ENCODE measurements around the gene ANKRD50. TPM values are rescaled to one million over a fixed set of nuclear protein-coding genes. Genes with fewer than 3 reads are reported as not detected.

The ANKRD50 gene
- total RNA-seq, 1 experiment from 2014 or later, result 17.2 TPM

DNA sequence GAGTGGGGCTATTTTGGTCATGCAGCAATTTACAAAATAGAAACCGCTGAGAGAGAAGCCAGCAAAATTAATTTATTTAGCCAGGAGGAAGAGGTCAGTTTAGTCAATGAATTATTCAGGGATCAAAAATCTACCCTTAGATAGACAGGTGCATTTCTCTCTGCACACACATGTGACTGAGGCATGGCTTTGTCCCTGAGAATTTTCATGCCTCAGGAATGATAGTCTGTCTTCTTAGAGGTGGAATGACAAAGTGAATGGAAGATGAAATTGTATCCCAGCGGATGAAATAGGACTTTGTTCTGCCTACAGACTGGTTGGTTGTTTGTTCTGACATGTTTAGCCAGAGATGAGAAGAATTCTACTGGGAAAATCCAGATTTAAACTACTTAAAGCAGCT is 46.0 kb downstream of the ANKRD50 start:
- peaks cover 7% of the 10 kb centered on the region; the same call in 1 of the 2 replicates for H3K36me3 ChIP-seq (ENCODE audit: low read depth)
- H3K27ac ChIP-seq, result no peak overlapping the region
- H3K9me2 ChIP-seq (ENCODE audit: insufficient read depth), result peaks cover 13% of the 10 kb centered on the region; the same call in 1 of the 2 replicates
- H4K20me1 ChIP-seq (ENCODE audit: insufficient read depth), result no peaks in the 10 kb centered on the region
- H3F3A ChIP-seq (ENCODE audit: insufficient read depth, low read depth), result no peaks in the 10 kb centered on the region
- H2AFZ ChIP-seq, result no peak overlapping the region
- H3K9me3 ChIP-seq (ENCODE audit: insufficient read depth, low read depth), result no peaks in the 10 kb centered on the region
- intact Hi-C loops (cut with micrococcal nuclease; ENCODE audit: unreplicated experiment), result no loop called here
- no peak overlapping the region for H3K4me2 ChIP-seq
- no peak for DNase-seq
- H3K4me3 ChIP-seq, result no peak overlapping the region
- H3K4me1 ChIP-seq (replicated peaks; ENCODE audit: insufficient read depth), result no peaks in the 10 kb centered on the region
- no TSS peak for BruUV-seq (replicated peaks)
- H3K27me3 ChIP-seq (ENCODE audit: insufficient read depth, low read depth), result no peaks in the 10 kb centered on the region
- POLR2A ChIA-PET (ENCODE audit: unreplicated experiment), result no interaction called here
- no peak for TF ChIP-seq EZH2 (IDR thresholded peaks at IDR 0.05; ENCODE audit: low read depth)
- TF ChIP-seq, protein P1, sequence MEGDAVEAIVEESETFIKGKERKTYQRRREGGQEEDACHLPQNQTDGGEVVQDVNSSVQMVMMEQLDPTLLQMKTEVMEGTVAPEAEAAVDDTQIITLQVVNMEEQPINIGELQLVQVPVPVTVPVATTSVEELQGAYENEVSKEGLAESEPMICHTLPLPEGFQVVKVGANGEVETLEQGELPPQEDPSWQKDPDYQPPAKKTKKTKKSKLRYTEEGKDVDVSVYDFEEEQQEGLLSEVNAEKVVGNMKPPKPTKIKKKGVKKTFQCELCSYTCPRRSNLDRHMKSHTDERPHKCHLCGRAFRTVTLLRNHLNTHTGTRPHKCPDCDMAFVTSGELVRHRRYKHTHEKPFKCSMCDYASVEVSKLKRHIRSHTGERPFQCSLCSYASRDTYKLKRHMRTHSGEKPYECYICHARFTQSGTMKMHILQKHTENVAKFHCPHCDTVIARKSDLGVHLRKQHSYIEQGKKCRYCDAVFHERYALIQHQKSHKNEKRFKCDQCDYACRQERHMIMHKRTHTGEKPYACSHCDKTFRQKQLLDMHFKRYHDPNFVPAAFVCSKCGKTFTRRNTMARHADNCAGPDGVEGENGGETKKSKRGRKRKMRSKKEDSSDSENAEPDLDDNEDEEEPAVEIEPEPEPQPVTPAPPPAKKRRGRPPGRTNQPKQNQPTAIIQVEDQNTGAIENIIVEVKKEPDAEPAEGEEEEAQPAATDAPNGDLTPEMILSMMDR (conservative IDR thresholded peaks at IDR 0.05), result no peak
- CTCF ChIA-PET, result no interaction called here
- H3K79me2 ChIP-seq (ENCODE audit: low read depth), result no peaks in the 10 kb centered on the region

DNA sequence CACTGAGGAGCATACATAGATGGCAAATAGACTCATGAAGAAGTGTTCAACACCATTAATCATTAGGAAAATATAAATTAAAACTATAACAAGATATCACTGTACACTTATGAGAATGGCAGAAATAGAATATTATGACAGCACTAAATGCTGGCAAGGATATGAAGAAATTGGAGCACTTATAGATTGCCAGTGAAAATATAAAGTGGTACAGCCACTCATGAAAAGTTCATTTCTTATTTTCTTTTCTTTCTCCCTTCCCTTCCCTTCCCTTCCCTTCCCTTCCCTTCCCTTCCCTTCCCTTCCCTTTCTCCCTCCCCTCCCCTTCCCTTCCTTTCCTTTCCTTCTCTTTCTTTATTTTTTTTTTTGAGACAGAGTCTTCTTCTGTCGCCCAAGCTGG is 53.7 kb downstream of the ANKRD50 start:
- Histone ChIP-seq H3K9me2 (ENCODE audit: insufficient read depth) (0 out of 2 replicates have a peak, but pooled peaks cover 15% of the 10 kb centered on the region), H3F3A (ENCODE audit: insufficient read depth, low read depth) (no peaks in the 10 kb centered on the region), H3K27ac (no peak overlapping the region), H3K4me1 (replicated peaks; ENCODE audit: insufficient read depth) (no peaks in the 10 kb centered on the region), H3K27me3 (ENCODE audit: insufficient read depth, low read depth) (no peaks in the 10 kb centered on the region), H3K4me2 (no peak overlapping the region), H3K4me3 (no peak overlapping the region), H2AFZ (no peak overlapping the region), H4K20me1 (ENCODE audit: insufficient read depth) (no peaks in the 10 kb centered on the region), H3K36me3 (ENCODE audit: low read depth) (no peaks in the 10 kb centered on the region), H3K9me3 (ENCODE audit: insufficient read depth, low read depth) (no peaks in the 10 kb centered on the region), H3K79me2 (ENCODE audit: low read depth) (no peaks in the 10 kb centered on the region)
- intact Hi-C loops (cut with micrococcal nuclease; ENCODE audit: unreplicated experiment), result no loop called here
- TF ChIP-seq EZH2 (IDR thresholded peaks at IDR 0.05; ENCODE audit: low read depth), result no peak
- TF ChIP-seq, protein P1 (conservative IDR thresholded peaks at IDR 0.05), result no peak
- no peak for DNase-seq
- ChIA-PET POLR2A (ENCODE audit: unreplicated experiment) (no interaction called here), CTCF (no interaction called here)
- BruUV-seq (replicated peaks), result no TSS peak

DNA sequence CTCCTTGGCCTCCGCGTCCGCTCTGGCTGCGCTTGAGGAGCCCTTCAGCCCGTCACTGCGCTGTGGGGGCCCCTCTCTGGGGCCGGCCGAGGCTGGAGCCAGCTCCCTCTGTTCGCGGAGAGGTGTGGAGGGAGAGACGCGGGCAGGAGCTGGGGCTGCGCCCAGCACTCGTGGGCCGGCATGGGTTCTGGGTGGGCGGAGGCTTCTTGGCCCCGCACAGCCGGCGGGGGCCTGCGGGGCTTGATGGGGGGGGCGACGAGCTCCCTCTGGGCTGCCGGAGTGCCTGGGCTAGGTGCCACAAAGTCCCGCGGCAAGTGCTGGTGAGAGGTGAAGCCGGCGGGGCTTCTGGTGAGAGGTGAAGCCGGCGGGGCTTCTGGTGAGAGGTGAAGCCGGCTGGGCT is 61.9 kb downstream of the ANKRD50 start:
- Histone ChIP-seq H3K36me3 (ENCODE audit: low read depth) (no peaks in the 10 kb centered on the region), H3K9me3 (ENCODE audit: insufficient read depth, low read depth) (no peaks in the 10 kb centered on the region), H3F3A (ENCODE audit: insufficient read depth, low read depth) (no peaks in the 10 kb centered on the region), H3K4me2 (no peak overlapping the region), H3K4me1 (replicated peaks; ENCODE audit: insufficient read depth) (no peaks in the 10 kb centered on the region), H3K4me3 (no peak overlapping the region), H4K20me1 (ENCODE audit: insufficient read depth) (no peaks in the 10 kb centered on the region), H3K9me2 (ENCODE audit: insufficient read depth) (0 out of 2 replicates have a peak, but pooled peaks cover 3% of the 10 kb centered on the region), H2AFZ (no peak overlapping the region), H3K27ac (no peak overlapping the region), H3K27me3 (ENCODE audit: insufficient read depth, low read depth) (no peaks in the 10 kb centered on the region), H3K79me2 (ENCODE audit: low read depth) (no peaks in the 10 kb centered on the region)
- TF ChIP-seq EZH2 (IDR thresholded peaks at IDR 0.05; ENCODE audit: low read depth), result no peak
- TF ChIP-seq, protein P1 (conservative IDR thresholded peaks at IDR 0.05), result no peak
- no TSS peak for BruUV-seq (replicated peaks)
- no peak for DNase-seq
- ChIA-PET CTCF (no interaction called here), POLR2A (ENCODE audit: unreplicated experiment) (no interaction called here)
- intact Hi-C loops (cut with micrococcal nuclease; ENCODE audit: unreplicated experiment), result no loop called here

Data from PC-9 (cell line).